ENCODE measurements around the gene GPR21.

DNA sequence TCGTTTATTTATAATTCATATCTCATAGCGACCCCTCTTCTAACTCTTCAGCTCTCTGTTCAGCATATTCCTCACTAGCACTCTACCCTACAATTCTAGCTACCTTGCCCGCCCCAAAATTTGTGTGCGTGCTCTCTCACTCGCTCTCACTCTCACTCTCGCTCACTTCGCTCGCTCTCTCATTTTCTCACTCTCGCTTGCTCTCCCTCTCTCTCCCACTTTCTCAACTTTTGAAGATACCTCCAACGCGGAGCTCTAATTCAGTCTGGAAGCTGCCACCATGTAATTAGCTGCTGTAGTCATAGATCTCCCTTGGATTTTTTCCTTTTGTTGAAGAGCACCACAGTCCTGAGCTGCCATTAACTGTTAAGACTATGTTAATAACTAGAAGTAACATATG is 30.4 kb downstream of the GPR21 start:
- TF ChIP-seq TEAD4 (CRISPR knock-in tag; IDR thresholded peaks at IDR 0.05) (no peak), NFATC4 (CRISPR knock-in tag; IDR thresholded peaks at IDR 0.05) (no peak), JUN (CRISPR knock-in tag; IDR thresholded peaks at IDR 0.05) (no peak)
- TF ChIP-seq, protein P1, sequence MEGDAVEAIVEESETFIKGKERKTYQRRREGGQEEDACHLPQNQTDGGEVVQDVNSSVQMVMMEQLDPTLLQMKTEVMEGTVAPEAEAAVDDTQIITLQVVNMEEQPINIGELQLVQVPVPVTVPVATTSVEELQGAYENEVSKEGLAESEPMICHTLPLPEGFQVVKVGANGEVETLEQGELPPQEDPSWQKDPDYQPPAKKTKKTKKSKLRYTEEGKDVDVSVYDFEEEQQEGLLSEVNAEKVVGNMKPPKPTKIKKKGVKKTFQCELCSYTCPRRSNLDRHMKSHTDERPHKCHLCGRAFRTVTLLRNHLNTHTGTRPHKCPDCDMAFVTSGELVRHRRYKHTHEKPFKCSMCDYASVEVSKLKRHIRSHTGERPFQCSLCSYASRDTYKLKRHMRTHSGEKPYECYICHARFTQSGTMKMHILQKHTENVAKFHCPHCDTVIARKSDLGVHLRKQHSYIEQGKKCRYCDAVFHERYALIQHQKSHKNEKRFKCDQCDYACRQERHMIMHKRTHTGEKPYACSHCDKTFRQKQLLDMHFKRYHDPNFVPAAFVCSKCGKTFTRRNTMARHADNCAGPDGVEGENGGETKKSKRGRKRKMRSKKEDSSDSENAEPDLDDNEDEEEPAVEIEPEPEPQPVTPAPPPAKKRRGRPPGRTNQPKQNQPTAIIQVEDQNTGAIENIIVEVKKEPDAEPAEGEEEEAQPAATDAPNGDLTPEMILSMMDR (IDR thresholded peaks at IDR 0.05): no peak
- TF ChIP-seq, protein P2, sequence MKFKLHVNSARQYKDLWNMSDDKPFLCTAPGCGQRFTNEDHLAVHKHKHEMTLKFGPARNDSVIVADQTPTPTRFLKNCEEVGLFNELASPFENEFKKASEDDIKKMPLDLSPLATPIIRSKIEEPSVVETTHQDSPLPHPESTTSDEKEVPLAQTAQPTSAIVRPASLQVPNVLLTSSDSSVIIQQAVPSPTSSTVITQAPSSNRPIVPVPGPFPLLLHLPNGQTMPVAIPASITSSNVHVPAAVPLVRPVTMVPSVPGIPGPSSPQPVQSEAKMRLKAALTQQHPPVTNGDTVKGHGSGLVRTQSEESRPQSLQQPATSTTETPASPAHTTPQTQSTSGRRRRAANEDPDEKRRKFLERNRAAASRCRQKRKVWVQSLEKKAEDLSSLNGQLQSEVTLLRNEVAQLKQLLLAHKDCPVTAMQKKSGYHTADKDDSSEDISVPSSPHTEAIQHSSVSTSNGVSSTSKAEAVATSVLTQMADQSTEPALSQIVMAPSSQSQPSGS (CRISPR knock-in tag; IDR thresholded peaks at IDR 0.05; ENCODE audit: borderline replicate concordance, low read depth): no peak

All from WTC11 (cell line).